Measurements from ENCODE around the gene PARVG. TPM values are rescaled to one million over a fixed set of nuclear protein-coding genes. Genes with fewer than 3 reads are reported as not detected.

PARVG gene
- total RNA-seq, 1 experiment from 2014 or later, result 1.3 TPM

DNA sequence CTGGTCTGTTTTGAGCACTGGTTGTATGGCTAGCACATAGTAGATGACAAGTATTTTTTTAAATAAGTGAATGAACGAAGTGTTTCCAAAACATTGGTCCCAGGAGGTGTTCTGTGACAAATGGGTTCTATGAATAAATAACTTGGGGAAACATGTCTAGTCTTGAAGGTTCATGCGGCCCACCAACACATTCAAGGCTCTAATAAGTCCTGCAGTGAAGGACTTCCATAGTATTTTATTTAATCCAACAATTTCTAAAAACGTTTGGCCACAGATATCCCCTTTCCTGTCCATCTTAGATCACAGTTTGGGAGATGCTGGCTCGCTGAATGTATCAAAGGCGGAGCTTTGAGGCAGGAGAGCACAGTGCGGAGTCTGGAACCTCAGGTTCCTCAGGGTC lies 22.5 kb downstream of the PARVG start:
- peaks cover 7% of the 10 kb centered on the region for H3K27me3 Mint-ChIP-seq (ENCODE audit: low read depth)
- no peak overlapping the region for H2BK120ac ChIP-seq (ENCODE audit: low read depth, low read length, poor library complexity, severe bottlenecking)

More for the DNA sequence above, 22.5 kb downstream of the PARVG start:
- H3K36me3 Mint-ChIP-seq (ENCODE audit: insufficient read depth in 1 of 3, low read depth in 3 of 3), result no peaks in the 10 kb centered on the region; a peak in 1 of 7 replicates
- no peak overlapping the region for H2BK5ac ChIP-seq (ENCODE audit: insufficient read length, low read length)
- no peak overlapping the region for H4K91ac ChIP-seq (ENCODE audit: insufficient read length, low read depth, low read length)
- H3K23ac ChIP-seq (ENCODE audit: insufficient read length, low read depth, low read length), result no peak overlapping the region
- no peaks in the 10 kb centered on the region for H3K23me2 ChIP-seq (ENCODE audit: insufficient read length, low read depth, low read length, poor library complexity, severe bottlenecking)
- no peak overlapping the region for H2BK12ac ChIP-seq (ENCODE audit: insufficient read length, low read depth, low read length)
- H3K4me1 Mint-ChIP-seq, result peaks cover 0 to 4% of the 10 kb centered on the region in 2 experiments; a peak in 2 of 4 replicates
- H3K9ac ChIP-seq (ENCODE audit: extremely low read depth, insufficient read length, low read length), result no peak overlapping the region
- no peak overlapping the region for H2AFZ ChIP-seq (ENCODE audit: low read length)
- no peak overlapping the region for H3K27ac ChIP-seq (ENCODE audit: insufficient read length, low read depth, low read length)
- no peak overlapping the region for H3K27ac Mint-ChIP-seq
- TF ChIP-seq, protein P1, sequence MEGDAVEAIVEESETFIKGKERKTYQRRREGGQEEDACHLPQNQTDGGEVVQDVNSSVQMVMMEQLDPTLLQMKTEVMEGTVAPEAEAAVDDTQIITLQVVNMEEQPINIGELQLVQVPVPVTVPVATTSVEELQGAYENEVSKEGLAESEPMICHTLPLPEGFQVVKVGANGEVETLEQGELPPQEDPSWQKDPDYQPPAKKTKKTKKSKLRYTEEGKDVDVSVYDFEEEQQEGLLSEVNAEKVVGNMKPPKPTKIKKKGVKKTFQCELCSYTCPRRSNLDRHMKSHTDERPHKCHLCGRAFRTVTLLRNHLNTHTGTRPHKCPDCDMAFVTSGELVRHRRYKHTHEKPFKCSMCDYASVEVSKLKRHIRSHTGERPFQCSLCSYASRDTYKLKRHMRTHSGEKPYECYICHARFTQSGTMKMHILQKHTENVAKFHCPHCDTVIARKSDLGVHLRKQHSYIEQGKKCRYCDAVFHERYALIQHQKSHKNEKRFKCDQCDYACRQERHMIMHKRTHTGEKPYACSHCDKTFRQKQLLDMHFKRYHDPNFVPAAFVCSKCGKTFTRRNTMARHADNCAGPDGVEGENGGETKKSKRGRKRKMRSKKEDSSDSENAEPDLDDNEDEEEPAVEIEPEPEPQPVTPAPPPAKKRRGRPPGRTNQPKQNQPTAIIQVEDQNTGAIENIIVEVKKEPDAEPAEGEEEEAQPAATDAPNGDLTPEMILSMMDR (conservative IDR thresholded peaks at IDR 0.05), result no peak
- no peak overlapping the region for H3K4ac ChIP-seq (ENCODE audit: low read depth, low read length)
- H3K79me1 ChIP-seq (ENCODE audit: insufficient read depth, low read depth, low read length, poor library complexity, severe bottlenecking), result no peaks in the 10 kb centered on the region
- H3K4me2 ChIP-seq (ENCODE audit: insufficient read depth, insufficient read length, low read length), result no peak overlapping the region
- H2BK15ac ChIP-seq (ENCODE audit: low read depth, low read length), result no peak overlapping the region
- no peak for DNase-seq
- H2AK5ac ChIP-seq (ENCODE audit: insufficient read length, low read length), result no peak overlapping the region
- no peak overlapping the region for H3T11ph ChIP-seq (ENCODE audit: low read length)
- H3K14ac ChIP-seq (ENCODE audit: insufficient read depth, low read length), result no peak overlapping the region
- H4K8ac ChIP-seq (replicated peaks; ENCODE audit: insufficient read length, low read depth, low read length), result no peak overlapping the region
- no peaks in the 10 kb centered on the region for H3K9me3 ChIP-seq (ENCODE audit: control insufficient read depth, low read depth, low read length)
- H2BK20ac ChIP-seq (ENCODE audit: low read depth, low read length, poor library complexity, severe bottlenecking), result no peak overlapping the region
- no peak overlapping the region for H4K5ac ChIP-seq (ENCODE audit: insufficient read length, low read depth, low read length)
- H3K56ac ChIP-seq (ENCODE audit: insufficient read length, low read depth, low read length), result no peak overlapping the region
- H3K18ac ChIP-seq (ENCODE audit: insufficient read length, low read depth, low read length), result no peak overlapping the region
- H4K20me1 ChIP-seq (ENCODE audit: control insufficient read depth, insufficient read depth, insufficient read length), result peaks cover 5% of the 10 kb centered on the region
- no peaks in the 10 kb centered on the region for H3K27me3 ChIP-seq (ENCODE audit: insufficient read depth, low read length)
- H3K4me3 Mint-ChIP-seq, result no peak overlapping the region
- no peaks in the 10 kb centered on the region for H3K79me2 ChIP-seq (ENCODE audit: insufficient read depth, low read length)
- H3K4me1 ChIP-seq (ENCODE audit: insufficient read depth, low read length), result no peaks in the 10 kb centered on the region
- WGBS (ENCODE audit: extremely low coverage, insufficient read length, low lambda C conversion rate), result no CpG with 5 or more reads among the region's 6 CpGs
- H3K9me3 Mint-ChIP-seq, result no peaks in the 10 kb centered on the region

Data from H9 (cell line).